DMS53 (cell line): ENCODE results near the gene IST1.

Experiments used
- DNase-seq: peaks from one replicate; lab custom pipeline; 2025; lab: John Stamatoyannopoulos, UW

Gene IST1

GRCh38 chr16:71919035-71919434 is 23.7 kb downstream of the IST1 start:
- no peak for DNase-seq

GRCh38 chr16:71920658-71921057 is 25.3 kb downstream of the IST1 start:
- no peak for DNase-seq

GRCh38 chr16:71923941-71924690 is 28.8 kb downstream of the IST1 start:
- no peak for DNase-seq

GRCh38 chr16:71924710-71925109 is 29.4 kb downstream of the IST1 start:
- no peak for DNase-seq

GRCh38 chr16:71927383-71927782 is 32.1 kb downstream of the IST1 start:
- no peak for DNase-seq

GRCh38 chr16:71927787-71928186 is 32.5 kb downstream of the IST1 start:
- DNase-seq = no peak

- no peak for DNase-seq
Observed at GRCh38 chr16:71929048-71929447, 33.7 kb downstream of the IST1 start.

GRCh38 chr16:71930013-71930563 is 34.8 kb downstream of the IST1 start:
- DNase-seq = no peak

- no peak for DNase-seq
Observed at GRCh38 chr16:71931001-71931400, 35.7 kb downstream of the IST1 start.

- DNase-seq = no peak
Observed at GRCh38 chr16:71931599-71931998, 36.3 kb downstream of the IST1 start.

GRCh38 chr16:71933017-71933416 is 37.7 kb downstream of the IST1 start:
- no peak for DNase-seq

GRCh38 chr16:71933913-71934695 is 38.8 kb downstream of the IST1 start:
- DNase-seq = no peak

- DNase-seq = no peak
Observed at GRCh38 chr16:71937868-71938510, 42.7 kb downstream of the IST1 start.

GRCh38 chr16:71943887-71944286 is 48.6 kb downstream of the IST1 start:
- no peak for DNase-seq

GRCh38 chr16:71945616-71946015 is 50.3 kb downstream of the IST1 start:
- DNase-seq = no peak

- no peak for DNase-seq
Observed at GRCh38 chr16:71952825-71953224, 57.5 kb downstream of the IST1 start.

- DNase-seq = no peak
Observed at GRCh38 chr16:71954180-71954579, 58.8 kb downstream of the IST1 start.

- DNase-seq = no peak
Observed at GRCh38 chr16:71954699-71955195, 59.4 kb downstream of the IST1 start.

- DNase-seq = peak; percentile 5
Observed at GRCh38 chr16:71956486-71956885, 61.2 kb downstream of the IST1 start.

GRCh38 chr16:71961066-71962039 is 66.0 kb downstream of the IST1 start:
- DNase-seq = peak; percentile 87
